ENCODE measurements around the gene JHY.

DNA sequence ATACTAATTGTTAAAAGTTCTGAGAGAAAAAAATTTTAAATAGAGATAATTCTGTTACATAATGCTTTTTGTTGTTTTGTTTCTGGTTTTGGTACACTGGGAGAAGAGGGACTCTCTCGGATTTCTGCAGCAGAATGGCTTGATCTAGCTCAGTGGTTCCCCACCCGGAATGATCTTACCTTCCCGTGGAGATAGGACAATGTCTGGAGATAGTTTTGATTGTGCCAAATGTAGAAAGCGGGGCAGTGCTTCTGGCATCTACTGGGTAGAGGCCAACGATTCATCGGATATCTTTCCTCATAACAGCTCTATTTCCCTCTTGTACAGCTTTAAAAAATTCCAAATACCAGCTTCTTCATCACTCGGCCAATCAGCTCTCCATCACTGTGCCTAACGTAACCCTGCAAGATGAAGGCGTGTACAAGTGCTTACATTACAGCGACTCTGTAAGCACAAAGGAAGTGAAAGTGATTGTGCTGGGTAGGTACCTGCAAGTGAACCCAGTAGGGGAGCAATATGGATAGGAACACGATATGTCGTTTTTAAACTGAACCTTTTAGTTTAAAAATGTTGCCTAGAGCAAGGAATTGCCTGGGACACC, 31.1 kb upstream of the JHY start:
- TF ChIP-seq, protein P1, sequence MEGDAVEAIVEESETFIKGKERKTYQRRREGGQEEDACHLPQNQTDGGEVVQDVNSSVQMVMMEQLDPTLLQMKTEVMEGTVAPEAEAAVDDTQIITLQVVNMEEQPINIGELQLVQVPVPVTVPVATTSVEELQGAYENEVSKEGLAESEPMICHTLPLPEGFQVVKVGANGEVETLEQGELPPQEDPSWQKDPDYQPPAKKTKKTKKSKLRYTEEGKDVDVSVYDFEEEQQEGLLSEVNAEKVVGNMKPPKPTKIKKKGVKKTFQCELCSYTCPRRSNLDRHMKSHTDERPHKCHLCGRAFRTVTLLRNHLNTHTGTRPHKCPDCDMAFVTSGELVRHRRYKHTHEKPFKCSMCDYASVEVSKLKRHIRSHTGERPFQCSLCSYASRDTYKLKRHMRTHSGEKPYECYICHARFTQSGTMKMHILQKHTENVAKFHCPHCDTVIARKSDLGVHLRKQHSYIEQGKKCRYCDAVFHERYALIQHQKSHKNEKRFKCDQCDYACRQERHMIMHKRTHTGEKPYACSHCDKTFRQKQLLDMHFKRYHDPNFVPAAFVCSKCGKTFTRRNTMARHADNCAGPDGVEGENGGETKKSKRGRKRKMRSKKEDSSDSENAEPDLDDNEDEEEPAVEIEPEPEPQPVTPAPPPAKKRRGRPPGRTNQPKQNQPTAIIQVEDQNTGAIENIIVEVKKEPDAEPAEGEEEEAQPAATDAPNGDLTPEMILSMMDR (IDR thresholded peaks at IDR 0.05 in 8 of 11, conservative IDR thresholded peaks at IDR 0.05 in 3 of 11) = no peak
- TF ChIP-seq POLR2A (IDR thresholded peaks at IDR 0.05) = no peak

Data from spleen (tissue), 7 donors.